GM12874 (cell line): ENCODE results near the gene PRDM5.

ENCODE experiments used
- CTCF ChIP-seq: IDR thresholded peaks from 2 replicates; pipeline ENCODE4 v1.5.1; 2011; ENCODE audit warnings: low read depth, mild to moderate bottlenecking, control low read depth, low read length, moderate library complexity; ENCODE audit not compliant: insufficient read depth

Gene PRDM5

GRCh38 chr4:120682981-120683380 is 239.5 kb downstream of the PRDM5 start:
- no peak for TF ChIP-seq CTCF

- no peak for TF ChIP-seq CTCF
Observed at GRCh38 chr4:120680647-120681228, 241.8 kb downstream of the PRDM5 start.

GRCh38 chr4:120673696-120674095 is 248.8 kb downstream of the PRDM5 start:
- TF ChIP-seq CTCF, result no peak

- TF ChIP-seq CTCF, result no peak
Observed at GRCh38 chr4:120672558-120673147, 249.9 kb downstream of the PRDM5 start.

GRCh38 chr4:120672076-120672475 is 250.4 kb downstream of the PRDM5 start:
- TF ChIP-seq CTCF, result no peak

- TF ChIP-seq CTCF, result no peak
Observed at GRCh38 chr4:120671538-120671937, 251.0 kb downstream of the PRDM5 start.

- TF ChIP-seq CTCF, result no peak
Observed at GRCh38 chr4:120667102-120667501, 255.4 kb downstream of the PRDM5 start.
